Mucosa of stomach (tissue), 1 donor: ENCODE data around the gene GGT5.
"Not testable (repeated sequence)": the region's sequence is repeated elsewhere in the genome, so short reads cannot be mapped to it uniquely, and the experiment has no call there.

Experiments
- H3K27me3 ChIP-seq: one replicate; pipeline ENCODE4 v1.7.0; 2013; ENCODE audit warnings: mild to moderate bottlenecking, low read length; ENCODE audit not compliant: control insufficient read depth, insufficient read depth
- H3K36me3 ChIP-seq: one replicate; pipeline ENCODE4 v1.7.0; 2013; ENCODE audit warnings: low read length; ENCODE audit not compliant: control insufficient read depth, insufficient read depth
- H3K4me1 ChIP-seq: one replicate; pipeline ENCODE4 v1.7.0; 2013; ENCODE audit warnings: mild to moderate bottlenecking, low read length; ENCODE audit not compliant: control insufficient read depth, insufficient read depth
- H3K4me3 ChIP-seq: one replicate; pipeline ENCODE4 v1.7.0; 2013; ENCODE audit warnings: low read length
- H3K9ac ChIP-seq: one replicate; pipeline ENCODE4 v1.7.0; 2013; ENCODE audit warnings: mild to moderate bottlenecking, low read length, moderate library complexity
- H3K9me3 ChIP-seq: one replicate; pipeline ENCODE4 v1.7.0; 2013; ENCODE audit warnings: mild to moderate bottlenecking, low read length, moderate library complexity; ENCODE audit not compliant: control insufficient read depth
- donor health status: Pancreatic carcinoma.

Gene GGT5, protein sequence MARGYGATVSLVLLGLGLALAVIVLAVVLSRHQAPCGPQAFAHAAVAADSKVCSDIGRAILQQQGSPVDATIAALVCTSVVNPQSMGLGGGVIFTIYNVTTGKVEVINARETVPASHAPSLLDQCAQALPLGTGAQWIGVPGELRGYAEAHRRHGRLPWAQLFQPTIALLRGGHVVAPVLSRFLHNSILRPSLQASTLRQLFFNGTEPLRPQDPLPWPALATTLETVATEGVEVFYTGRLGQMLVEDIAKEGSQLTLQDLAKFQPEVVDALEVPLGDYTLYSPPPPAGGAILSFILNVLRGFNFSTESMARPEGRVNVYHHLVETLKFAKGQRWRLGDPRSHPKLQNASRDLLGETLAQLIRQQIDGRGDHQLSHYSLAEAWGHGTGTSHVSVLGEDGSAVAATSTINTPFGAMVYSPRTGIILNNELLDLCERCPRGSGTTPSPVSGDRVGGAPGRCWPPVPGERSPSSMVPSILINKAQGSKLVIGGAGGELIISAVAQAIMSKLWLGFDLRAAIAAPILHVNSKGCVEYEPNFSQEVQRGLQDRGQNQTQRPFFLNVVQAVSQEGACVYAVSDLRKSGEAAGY

DNA sequence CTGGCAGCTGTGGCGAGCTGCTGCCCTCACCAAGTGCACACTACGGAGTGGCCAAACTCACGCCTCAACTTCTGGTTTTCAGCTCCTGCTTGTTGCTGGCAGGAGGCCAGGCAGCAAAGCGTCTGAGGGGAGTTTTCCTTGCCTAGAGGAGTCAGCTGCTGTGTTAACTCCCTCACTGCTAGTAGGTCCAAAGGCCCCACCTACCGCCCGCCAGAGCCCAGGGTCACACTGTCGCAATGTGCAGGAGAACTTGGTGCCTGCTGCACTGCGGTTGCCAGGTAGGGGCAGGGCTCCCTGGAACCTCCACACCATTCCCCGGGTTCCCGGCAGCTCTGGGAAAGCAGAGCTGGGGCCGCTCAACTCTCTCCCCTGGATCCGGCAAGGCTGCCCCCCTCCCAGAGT, at the start of gene GGT5:
GGT5 (minus strand) TSS at position 53 of the 402 bp plus-strand sequence. CDS start 357 bp downstream, outside the sequence.
- H3K9ac ChIP-seq, H3K36me3 ChIP-seq, H3K9me3 ChIP-seq, H3K4me3 ChIP-seq, H3K27me3 ChIP-seq: not testable (repeated sequence)
- peaks cover 13% of the 10 kb centered on the region for H3K4me1 ChIP-seq

- not testable (repeated sequence) for H3K4me1 ChIP-seq
These were observed 47.4 kb upstream of the GGT5 start for GRCh38 chr22:24292202-24292830.

DNA sequence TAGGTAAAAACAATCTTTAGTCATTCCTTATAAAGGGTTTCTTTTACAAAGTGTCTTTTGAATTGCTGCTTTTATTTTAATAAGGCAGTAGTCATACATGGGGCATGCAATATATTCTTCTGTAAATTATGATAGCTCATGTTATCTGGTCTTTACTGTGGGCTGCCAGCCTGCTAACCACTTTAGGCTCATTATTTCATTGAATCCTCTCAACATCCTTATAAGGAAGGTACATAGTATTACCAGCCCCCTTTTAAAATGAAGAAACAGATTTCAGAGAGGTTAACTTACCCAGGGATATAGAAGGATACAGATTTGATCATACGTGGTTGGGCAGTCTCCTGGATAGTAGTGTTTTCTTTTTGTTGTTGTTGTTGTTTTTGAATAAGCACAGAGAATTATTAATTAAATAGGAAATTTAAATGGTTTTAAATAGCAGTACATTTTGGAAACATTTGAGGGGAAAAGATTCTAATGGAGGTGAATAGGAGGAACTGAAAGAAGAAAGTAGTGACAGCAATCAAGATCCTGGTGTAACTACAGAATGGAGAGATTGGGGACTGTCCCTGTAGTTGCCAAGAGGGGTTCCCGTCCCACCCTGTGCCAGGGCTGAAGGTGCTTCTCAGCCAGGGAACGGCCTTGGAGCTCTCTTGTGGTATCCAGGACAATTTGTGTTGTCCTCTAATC, 46.8 kb upstream of the GGT5 start:
- H3K36me3 ChIP-seq, result no peaks in the 10 kb centered on the region
- no peak overlapping the region for H3K9ac ChIP-seq
- H3K27me3 ChIP-seq, result no peaks in the 10 kb centered on the region
- H3K4me3 ChIP-seq, result no peak overlapping the region
- peaks cover 5% of the 10 kb centered on the region for H3K4me1 ChIP-seq
- H3K9me3 ChIP-seq, result no peaks in the 10 kb centered on the region

More at GRCh38 chr22:24292202-24292830, 47.4 kb upstream of the GGT5 start:
- H3K27me3 ChIP-seq, H3K9me3 ChIP-seq, H3K36me3 ChIP-seq, H3K4me3 ChIP-seq, H3K9ac ChIP-seq: not testable (repeated sequence)

GRCh38 chr22:24290459-24290858, 45.6 kb upstream of the GGT5 start:
- H3K9ac ChIP-seq, result no peak overlapping the region
- no peaks in the 10 kb centered on the region for H3K9me3 ChIP-seq
- no peaks in the 10 kb centered on the region for H3K36me3 ChIP-seq
- peaks cover 5% of the 10 kb centered on the region for H3K4me1 ChIP-seq
- no peak overlapping the region for H3K4me3 ChIP-seq
- H3K27me3 ChIP-seq, result no peaks in the 10 kb centered on the region

DNA sequence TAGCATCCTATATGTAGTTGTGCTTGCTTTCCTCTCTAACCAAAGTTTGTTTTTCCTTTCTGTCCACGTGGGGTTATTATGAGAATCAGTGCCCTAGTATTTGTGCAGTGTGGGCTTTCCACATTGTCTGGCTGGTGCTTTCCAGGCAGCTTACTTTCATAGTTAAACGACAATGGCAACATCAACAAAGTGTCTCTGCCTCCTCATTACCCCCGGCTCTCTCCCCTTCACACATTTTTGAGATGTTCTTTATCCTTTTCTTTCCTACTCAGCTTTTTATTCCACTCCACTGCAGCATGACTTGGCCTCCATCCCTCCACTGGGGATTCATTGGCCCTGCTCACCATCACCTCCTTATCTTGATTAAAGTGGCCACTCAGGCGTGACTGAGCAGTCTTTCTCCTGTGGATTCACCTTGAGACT, 44.9 kb upstream of the GGT5 start:
- Histone ChIP-seq H3K9ac (no peak overlapping the region), H3K4me1 (peaks cover 5% of the 10 kb centered on the region), H3K9me3 (no peaks in the 10 kb centered on the region), H3K4me3 (no peak overlapping the region), H3K27me3 (no peaks in the 10 kb centered on the region), H3K36me3 (no peaks in the 10 kb centered on the region)

DNA sequence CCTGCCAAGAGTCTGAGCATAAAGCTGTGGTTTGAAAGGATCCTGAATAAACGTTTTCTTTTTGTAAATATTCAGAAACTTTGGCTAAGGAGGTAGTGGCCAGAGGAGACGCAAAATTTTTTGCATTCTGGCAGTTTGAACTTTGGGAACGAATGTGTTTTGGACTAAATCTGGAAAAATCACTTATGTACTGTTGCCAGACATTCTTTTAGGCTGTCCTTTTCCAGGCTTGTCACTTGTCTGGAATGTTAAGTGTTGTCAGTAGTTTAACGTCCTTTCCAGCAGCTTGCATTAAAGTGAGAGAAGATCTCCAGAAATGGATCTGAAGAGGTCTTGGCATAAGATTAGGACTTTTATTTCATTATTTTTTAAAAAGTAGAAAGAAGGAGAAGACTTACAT, 44.2 kb upstream of the GGT5 start:
- Histone ChIP-seq H3K9me3 (no peaks in the 10 kb centered on the region), H3K4me1 (peaks cover 5% of the 10 kb centered on the region), H3K36me3 (no peaks in the 10 kb centered on the region), H3K4me3 (no peak overlapping the region), H3K9ac (no peak overlapping the region), H3K27me3 (no peaks in the 10 kb centered on the region)

DNA sequence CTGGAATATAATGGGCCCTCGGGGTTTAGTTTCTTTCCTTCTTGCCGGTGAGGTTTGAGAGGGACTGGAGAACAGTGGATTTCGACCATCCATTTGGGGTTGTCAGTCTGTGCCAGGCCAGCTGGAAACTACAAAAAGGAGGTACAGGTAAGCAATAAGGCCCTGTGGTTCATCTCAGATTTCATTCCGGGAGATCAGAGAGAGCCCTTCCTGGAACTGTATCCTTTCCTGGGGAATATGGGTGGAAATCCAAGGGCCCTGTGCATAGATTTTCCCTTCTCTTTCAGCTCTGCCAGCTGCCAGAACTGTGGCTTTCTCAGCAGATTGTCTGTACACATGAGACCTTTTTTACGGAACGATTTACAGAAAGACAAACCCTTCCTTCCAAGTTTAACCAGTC, 42.9 kb upstream of the GGT5 start:
- H3K9ac ChIP-seq, H3K9me3 ChIP-seq, H3K36me3 ChIP-seq, H3K4me3 ChIP-seq, H3K27me3 ChIP-seq, H3K4me1 ChIP-seq: not testable (repeated sequence)

DNA sequence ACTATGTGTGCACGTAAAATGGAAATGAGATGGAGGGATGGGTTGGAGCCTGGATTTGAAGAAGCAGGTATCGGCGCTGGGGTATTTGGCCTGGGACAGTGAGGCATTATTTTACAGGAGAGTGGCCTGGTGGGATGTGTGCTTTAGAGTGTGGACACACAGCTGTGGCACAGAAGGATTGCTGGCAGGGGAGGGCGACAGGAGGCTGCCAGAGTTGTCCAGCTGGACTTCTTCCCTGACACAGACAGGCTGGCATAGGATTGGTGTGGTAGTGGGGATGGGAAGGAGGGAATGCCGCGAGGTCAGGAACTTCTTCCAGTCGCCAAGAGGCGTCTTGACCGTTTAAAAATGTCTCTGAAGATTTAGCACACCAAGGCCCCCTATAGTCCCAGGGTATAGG, 42.3 kb upstream of the GGT5 start:
- H3K36me3 ChIP-seq, H3K9me3 ChIP-seq, H3K27me3 ChIP-seq, H3K9ac ChIP-seq, H3K4me1 ChIP-seq, H3K4me3 ChIP-seq: not testable (repeated sequence)

GRCh38 chr22:24285245-24285644, 40.4 kb upstream of the GGT5 start:
- Histone ChIP-seq H3K27me3 (no peaks in the 10 kb centered on the region), H3K9me3 (no peaks in the 10 kb centered on the region), H3K36me3 (no peaks in the 10 kb centered on the region), H3K9ac (no peak overlapping the region), H3K4me1 (no peaks in the 10 kb centered on the region), H3K4me3 (no peak overlapping the region)

DNA sequence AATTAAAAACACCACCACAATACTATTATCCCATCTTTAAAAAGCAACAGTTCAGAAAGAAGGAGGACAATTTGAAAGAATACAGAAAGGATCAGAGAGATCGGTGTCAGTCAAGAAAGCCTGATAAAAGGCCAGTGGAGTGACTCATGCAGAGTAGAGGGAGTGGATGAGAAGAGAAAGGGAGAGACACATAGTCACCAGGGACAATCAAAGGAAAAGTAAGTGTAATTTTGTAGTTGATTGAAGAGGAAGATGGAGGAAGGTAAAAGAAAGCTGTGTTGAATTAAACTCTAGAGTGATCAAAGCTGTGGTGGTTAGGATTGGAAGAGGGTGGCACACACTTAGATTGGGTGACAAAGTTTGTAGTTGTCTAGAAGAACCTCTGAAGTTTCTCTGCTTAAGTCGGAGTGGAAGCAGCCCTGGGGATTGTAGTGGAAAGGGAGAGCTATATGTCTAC, 39.9 kb upstream of the GGT5 start:
- Histone ChIP-seq H3K36me3 (no peaks in the 10 kb centered on the region), H3K4me1 (no peaks in the 10 kb centered on the region), H3K27me3 (no peaks in the 10 kb centered on the region), H3K4me3 (no peak overlapping the region), H3K9ac (no peak overlapping the region), H3K9me3 (no peaks in the 10 kb centered on the region)

DNA sequence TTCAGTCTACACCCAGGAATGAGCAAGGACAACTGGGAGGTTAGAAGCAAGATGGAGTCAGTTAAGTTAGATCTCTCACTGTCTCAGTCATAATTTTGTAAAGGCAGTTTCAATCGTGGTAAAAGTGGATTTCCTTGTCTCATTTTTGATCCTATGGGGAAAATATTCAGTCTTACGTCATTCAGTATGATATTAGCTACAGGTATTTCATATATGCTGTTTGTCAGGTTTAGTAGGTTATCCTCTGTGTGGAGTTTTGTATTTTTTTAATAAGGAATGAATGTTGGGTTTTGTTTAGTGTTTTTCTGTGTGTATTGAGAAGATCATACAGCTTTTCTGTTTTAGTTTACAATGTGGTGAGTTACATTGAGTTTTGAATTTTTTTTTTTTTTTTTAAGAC, 37.5 kb upstream of the GGT5 start:
- no peaks in the 10 kb centered on the region for H3K4me1 ChIP-seq
- H3K36me3 ChIP-seq, result no peaks in the 10 kb centered on the region
- H3K9ac ChIP-seq, result no peak overlapping the region
- no peaks in the 10 kb centered on the region for H3K9me3 ChIP-seq
- H3K27me3 ChIP-seq, result no peaks in the 10 kb centered on the region
- H3K4me3 ChIP-seq, result no peak overlapping the region

DNA sequence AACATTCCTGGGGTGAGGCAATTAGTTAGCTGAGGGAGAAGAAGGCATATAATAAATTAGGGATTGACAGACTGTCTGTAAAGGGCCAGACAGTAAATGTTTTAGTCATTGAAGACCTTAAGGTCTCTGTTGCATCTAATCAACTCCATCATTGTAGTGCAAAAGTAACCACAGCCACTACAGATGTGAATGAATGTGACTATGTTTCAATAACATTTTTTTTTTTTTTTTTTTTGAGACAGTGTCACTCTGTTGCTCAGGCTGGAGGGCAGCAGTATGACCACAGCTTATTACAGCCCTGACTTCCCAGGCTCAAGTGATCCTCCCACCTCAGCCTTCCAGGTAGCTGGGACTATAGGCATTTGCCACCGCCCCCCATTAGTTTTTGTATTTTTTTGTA, 35.5 kb upstream of the GGT5 start:
- H3K9me3 ChIP-seq, H3K9ac ChIP-seq, H3K4me1 ChIP-seq, H3K4me3 ChIP-seq, H3K27me3 ChIP-seq, H3K36me3 ChIP-seq: not testable (repeated sequence)
